ENCODE measurements around the gene ARID4A. TPM values are rescaled to one million over a fixed set of nuclear protein-coding genes. Genes with fewer than 3 reads are reported as not detected.

Gene ARID4A
- total and polyA plus RNA-seq, 10 of the 15 experiments (the other 5 are each of a cell fraction or from before 2014, with no cell fraction given) = 5.2 to 18.9 (median 12.5) TPM

DNA sequence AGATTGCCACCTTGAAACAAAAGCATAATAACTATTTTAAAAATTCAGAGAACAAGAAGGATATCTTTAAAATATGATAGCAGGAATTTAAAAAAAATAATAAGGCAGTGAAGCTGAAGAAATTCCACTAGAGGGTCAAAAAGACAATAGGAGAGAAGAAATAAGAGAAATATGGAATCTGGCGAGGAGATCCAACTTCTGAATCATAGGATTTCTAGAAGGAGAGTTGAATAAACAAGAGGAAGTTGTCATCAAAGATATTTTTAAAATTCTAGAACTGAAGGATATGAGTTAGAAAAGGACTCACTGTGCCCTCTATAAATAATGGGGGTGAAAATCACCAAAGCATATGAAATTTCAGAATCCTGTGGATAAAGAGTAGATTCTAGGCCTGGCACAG, 70.6 kb downstream of the ARID4A start:
- POLR2A ChIA-PET = no interaction called here
- H4K20me1 ChIP-seq (ENCODE audit: control insufficient read depth, insufficient read depth) = no peaks in the 10 kb centered on the region

More for the DNA sequence above, 70.6 kb downstream of the ARID4A start:
- H3K4me2 ChIP-seq (ENCODE audit: control insufficient read depth, insufficient read depth) = no peak overlapping the region
- H3K4me1 ChIP-seq (ENCODE audit: control insufficient read depth, insufficient read depth, low read length) = no peaks in the 10 kb centered on the region
- ChIA-PET SMC1A (ENCODE audit: uncharacterized antibody, unreplicated experiment) (no interaction called here), RAD21 (ENCODE audit: unreplicated experiment) (no interaction called here), CTCF (no interaction called here)
- in situ Hi-C loops (cut with MboI) = no loop called here
- no peak overlapping the region for H3K27ac ChIP-seq (ENCODE audit: control insufficient read depth, insufficient read depth)
- no peak overlapping the region for H3K4me3 ChIP-seq
- DNase-seq (ENCODE audit: low read depth, low spot score) = no peak
- no peaks in the 10 kb centered on the region for H3K79me2 ChIP-seq (ENCODE audit: control insufficient read depth, insufficient read depth, low read length)
- H3K9ac ChIP-seq (ENCODE audit: control insufficient read depth, insufficient read depth, low read length) = no peak overlapping the region
- no peaks in the 10 kb centered on the region for H3K27me3 ChIP-seq (replicated peaks in 1 of 2; ENCODE audit: control insufficient read depth in 2 of 2, insufficient read depth in 2 of 2, low read length in 1 of 2)
- TF ChIP-seq CHD2 (IDR thresholded peaks at IDR 0.05; ENCODE audit: borderline replicate concordance, low read depth, low read length) (no peak), SIN3A (IDR thresholded peaks at IDR 0.05; ENCODE audit: low read depth, low read length) (no peak), EZH2 (IDR thresholded peaks at IDR 0.05; ENCODE audit: borderline replicate concordance, control insufficient read depth, low read depth, low read length) (no peak), ZBED1 (IDR thresholded peaks at IDR 0.05; ENCODE audit: borderline replicate concordance) (no peak), BACH1 (IDR thresholded peaks at IDR 0.05; ENCODE audit: borderline replicate concordance) (no peak), NFIC (IDR thresholded peaks at IDR 0.05; ENCODE audit: low read depth, low read length) (no peak), CBFB (IDR thresholded peaks at IDR 0.05; ENCODE audit: low read depth) (no peak), RAD21 (IDR thresholded peaks at IDR 0.05; ENCODE audit: insufficient read depth, low read depth, low read length) (no peak), CBX5 (IDR thresholded peaks at IDR 0.05; ENCODE audit: low read depth) (no peak), MTA3 (IDR thresholded peaks at IDR 0.05; ENCODE audit: borderline replicate concordance, low read length) (no peak), SUPT20H (IDR thresholded peaks at IDR 0.05; ENCODE audit: borderline replicate concordance, control insufficient read depth, low read depth, low read length) (no peak), TBL1XR1 (IDR thresholded peaks at IDR 0.05; ENCODE audit: low read depth, low read length) (no peak), YY1 (IDR thresholded peaks at IDR 0.05; ENCODE audit: low read depth, low read length) (no peak), ZNF274 (IDR thresholded peaks at IDR 0.05; ENCODE audit: insufficient read depth, insufficient read length) (no peak)
- TF ChIP-seq, protein P1, sequence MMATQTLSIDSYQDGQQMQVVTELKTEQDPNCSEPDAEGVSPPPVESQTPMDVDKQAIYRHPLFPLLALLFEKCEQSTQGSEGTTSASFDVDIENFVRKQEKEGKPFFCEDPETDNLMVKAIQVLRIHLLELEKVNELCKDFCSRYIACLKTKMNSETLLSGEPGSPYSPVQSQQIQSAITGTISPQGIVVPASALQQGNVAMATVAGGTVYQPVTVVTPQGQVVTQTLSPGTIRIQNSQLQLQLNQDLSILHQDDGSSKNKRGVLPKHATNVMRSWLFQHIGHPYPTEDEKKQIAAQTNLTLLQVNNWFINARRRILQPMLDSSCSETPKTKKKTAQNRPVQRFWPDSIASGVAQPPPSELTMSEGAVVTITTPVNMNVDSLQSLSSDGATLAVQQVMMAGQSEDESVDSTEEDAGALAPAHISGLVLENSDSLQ (IDR thresholded peaks at IDR 0.05) = no peak
- TF ChIP-seq, protein P2, sequence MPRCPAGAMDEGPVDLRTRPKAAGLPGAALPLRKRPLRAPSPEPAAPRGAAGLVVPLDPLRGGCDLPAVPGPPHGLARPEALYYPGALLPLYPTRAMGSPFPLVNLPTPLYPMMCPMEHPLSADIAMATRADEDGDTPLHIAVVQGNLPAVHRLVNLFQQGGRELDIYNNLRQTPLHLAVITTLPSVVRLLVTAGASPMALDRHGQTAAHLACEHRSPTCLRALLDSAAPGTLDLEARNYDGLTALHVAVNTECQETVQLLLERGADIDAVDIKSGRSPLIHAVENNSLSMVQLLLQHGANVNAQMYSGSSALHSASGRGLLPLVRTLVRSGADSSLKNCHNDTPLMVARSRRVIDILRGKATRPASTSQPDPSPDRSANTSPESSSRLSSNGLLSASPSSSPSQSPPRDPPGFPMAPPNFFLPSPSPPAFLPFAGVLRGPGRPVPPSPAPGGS (IDR thresholded peaks at IDR 0.05; ENCODE audit: borderline replicate concordance, insufficient read depth, low read depth, low read length, poor library complexity, severe bottlenecking) = no peak
- no peak overlapping the region for H2AFZ ChIP-seq (ENCODE audit: control insufficient read depth, low read depth, low read length)
- peaks cover 3 to 6% of the 10 kb centered on the region in 2 experiments; a peak in 3 of 4 replicates for H3K36me3 ChIP-seq (ENCODE audit: control insufficient read depth in 2 of 2, insufficient read depth in 2 of 2, low read length in 1 of 2)
- H3K9me3 ChIP-seq (replicated peaks; ENCODE audit: control insufficient read depth, insufficient read depth, low read length) = no peaks in the 10 kb centered on the region
- intact Hi-C loops (cut with micrococcal nuclease; ENCODE audit: unreplicated experiment) = no loop called here
- no TSS peak for BruUV-seq (replicated peaks)
- ATAC-seq = no peak
- FAIRE-seq = no peak
- 100% methylated on average over 1 of the region's 1 CpG for WGBS (ENCODE audit: insufficient coverage, insufficient replicate concordance, low lambda C conversion rate, missing lambda C conversion rate)
